ENCODE results near the gene NOTCH1.

- TF ChIP-seq POLR2A (IDR thresholded peaks at IDR 0.05) = no peak
- TF ChIP-seq POLR2AphosphoS5 (IDR thresholded peaks at IDR 0.05) = no peak
Measured at GRCh38 chr9:136531186-136531903, 14.5 kb downstream of the NOTCH1 start.
